HG02798 (cell line): Measurements from ENCODE around the gene PLXNB2.
A peak's percentile ranks its signal among the peaks of the same experiment; 100 is the strongest.
"Not testable (repeated sequence)": the region's sequence is repeated elsewhere in the genome, so short reads cannot be mapped to it uniquely, and the experiment has no call there.

Source experiments
- ATAC-seq: cut with Tn5 transposase; IDR thresholded peaks from one replicate; pipeline ENCODE4 v1.9.1; 2021; ENCODE audit warnings: mild to moderate bottlenecking; ENCODE audit not compliant: unreplicated experiment, poor library complexity

PLXNB2 gene

DNA sequence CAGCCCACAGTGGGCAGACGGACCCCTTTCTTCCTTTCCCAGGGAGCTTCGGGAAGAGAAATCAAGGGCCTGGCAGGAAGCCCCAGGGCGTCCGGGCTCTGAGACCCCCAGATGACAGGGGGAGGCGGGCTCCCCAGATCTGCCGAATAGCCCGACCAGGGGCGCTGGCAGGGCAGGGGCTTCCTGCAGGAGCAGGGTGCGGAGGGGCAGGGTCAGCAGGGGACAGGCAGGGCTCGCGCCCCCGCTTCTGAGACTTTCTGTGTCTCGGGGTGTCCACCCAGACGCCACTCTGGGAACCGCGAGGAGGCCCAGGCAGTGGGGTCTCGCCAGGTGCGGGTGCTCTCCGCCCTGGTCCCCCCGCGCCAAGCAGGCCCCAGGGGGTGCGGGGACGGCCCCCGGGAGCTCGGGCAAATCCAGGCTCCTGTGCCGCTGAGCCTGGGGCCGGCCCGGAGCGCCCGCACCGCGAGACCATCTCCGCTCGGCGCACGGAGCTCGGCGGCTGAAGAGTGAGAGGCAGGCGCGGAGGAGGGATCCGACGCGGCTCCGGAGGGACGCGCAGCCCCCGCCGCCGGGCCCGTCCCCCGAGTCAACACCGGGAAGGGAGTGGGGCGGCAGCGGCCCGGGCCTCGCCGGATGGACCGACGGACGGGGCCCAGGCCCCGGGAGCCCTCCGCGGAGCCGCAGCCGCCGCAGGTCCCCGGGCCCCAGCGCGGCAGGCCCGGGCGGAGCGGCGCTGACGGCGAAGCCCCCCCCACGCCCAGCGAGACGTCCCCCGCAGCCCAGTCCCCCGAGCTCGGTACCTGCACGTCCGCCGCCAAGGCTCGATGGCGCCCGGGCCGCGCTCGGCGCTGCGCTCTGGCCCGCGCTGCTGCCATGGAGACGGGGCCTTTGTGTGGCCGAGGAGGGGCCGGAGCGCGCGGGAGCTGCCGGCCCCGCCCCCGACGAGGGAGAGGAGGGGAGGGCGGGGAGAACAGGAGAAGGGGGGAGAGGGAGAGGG is at the start of gene PLXNB2:
TSS of gene PLXNB2 (minus strand) at position 894 of the 997 bp plus-strand sequence. CDS start 17,062 bp downstream, outside the sequence.
- peak; percentile 43 for ATAC-seq

GRCh38 chr22:50357222-50357621 is 49.8 kb upstream of the PLXNB2 start:
- ATAC-seq = no peak

GRCh38 chr22:50356186-50356585 is 48.7 kb upstream of the PLXNB2 start:
- ATAC-seq = no peak

DNA sequence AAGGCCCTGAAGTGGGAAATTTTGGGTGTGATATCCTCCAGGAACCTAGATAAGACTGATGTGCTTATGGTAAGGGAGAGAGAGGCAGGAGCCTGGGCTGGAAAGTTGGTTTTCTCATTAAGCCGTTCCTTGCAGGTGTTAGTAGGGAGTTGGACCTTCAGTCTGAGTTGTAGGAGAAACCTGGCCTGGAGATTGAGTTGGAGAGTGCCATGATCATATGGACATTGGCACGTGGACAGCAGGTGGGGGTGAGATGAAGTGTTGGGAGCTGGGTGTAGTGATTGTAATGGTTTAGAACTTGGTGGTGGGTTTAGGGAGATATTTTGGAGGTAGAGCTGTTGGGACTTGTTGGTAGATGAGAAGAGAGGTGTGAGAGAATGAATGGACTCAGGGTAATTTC is 40.6 kb upstream of the PLXNB2 start:
- no peak for ATAC-seq

DNA sequence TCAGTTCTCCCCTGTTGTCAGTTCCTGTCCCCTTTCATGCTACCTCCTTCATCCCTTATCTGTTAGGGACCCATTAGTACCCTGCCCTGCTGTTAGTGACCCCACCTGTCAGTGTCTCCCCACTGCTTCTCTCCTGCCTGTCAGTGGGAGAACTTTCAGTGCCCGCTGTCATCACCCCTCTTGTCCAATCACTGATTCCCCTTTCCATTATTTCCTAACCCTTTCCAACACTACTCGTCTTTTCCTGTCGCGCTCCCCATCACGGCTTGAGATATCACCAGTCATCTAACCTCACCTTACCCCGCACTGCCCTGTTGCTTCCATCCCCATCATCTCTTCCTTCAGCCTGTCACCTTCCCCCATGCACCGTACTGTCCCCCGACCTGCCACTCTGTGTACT is 39.7 kb upstream of the PLXNB2 start:
- ATAC-seq = no peak

GRCh38 chr22:50346470-50346869 is 39.0 kb upstream of the PLXNB2 start:
- ATAC-seq = no peak

DNA sequence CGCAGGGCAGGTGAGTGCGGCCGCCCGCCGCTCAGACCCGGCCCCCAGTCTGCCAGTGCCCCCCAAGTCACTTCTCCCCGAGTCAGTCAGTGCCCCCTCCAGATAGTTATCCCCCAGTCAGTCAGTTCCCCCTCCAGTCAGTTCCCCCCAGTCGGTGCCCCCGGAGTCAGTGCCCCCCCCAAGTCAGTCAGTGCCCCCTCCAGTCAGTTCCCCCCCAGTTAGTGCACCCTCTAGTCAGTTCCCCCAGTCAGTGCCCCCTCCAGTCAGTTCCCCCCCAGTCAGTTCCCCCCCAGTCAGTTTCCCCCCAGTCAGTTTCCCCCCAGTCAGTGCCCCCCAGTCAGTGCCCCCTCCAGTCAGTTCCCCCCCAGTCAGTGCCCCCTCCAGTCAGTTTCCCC is 36.1 kb upstream of the PLXNB2 start:
- no peak for ATAC-seq

DNA sequence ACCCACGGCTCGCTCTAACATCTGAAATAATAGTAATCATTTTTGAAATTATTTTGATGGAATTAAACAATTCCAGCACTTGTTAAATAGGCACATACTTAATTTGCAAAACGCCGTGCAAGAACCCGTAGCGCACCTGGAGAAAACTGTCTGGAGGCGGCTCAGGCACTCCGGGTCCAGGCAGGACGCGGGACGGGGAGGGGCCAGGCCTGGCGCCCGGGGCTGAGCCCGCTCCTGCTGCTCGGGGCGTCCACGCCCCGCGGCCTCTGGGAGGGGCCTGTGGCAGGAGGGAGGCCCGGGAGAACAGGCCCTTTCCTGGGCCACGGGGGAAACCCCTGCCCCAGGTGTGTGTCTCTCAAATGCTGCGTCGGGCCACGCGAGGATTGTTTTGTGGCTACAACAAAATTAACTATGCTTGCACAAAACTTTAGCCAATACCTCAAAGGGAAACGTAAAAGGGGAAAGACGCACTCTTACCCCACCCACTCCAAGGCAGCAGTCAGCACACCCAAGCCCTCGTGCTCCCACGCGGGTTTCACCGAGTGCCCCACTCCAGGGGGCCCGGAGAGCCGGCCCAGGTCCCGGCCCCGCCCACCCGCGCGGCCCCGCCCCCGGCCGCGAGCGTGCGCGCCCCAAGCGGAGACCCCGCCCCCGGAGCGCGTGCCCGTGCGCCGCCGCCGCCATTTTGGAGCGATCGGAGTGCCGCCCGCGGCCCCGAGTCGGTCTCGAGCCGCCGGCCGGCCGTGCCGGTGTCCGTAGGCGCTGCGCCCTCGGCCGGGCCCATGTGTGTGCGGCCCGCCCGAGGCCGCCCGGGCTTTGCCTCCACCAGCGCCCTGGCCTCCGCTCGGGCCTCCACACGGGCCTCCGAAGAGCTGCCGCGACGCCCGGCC is 35.5 kb upstream of the PLXNB2 start, which contains the start of gene PPP6R2:
TSS of gene PPP6R2 (plus strand) at position 677 of the 890 bp plus-strand sequence. CDS start 50,582 bp downstream, outside the sequence.
- peak; percentile 79 for ATAC-seq

DNA sequence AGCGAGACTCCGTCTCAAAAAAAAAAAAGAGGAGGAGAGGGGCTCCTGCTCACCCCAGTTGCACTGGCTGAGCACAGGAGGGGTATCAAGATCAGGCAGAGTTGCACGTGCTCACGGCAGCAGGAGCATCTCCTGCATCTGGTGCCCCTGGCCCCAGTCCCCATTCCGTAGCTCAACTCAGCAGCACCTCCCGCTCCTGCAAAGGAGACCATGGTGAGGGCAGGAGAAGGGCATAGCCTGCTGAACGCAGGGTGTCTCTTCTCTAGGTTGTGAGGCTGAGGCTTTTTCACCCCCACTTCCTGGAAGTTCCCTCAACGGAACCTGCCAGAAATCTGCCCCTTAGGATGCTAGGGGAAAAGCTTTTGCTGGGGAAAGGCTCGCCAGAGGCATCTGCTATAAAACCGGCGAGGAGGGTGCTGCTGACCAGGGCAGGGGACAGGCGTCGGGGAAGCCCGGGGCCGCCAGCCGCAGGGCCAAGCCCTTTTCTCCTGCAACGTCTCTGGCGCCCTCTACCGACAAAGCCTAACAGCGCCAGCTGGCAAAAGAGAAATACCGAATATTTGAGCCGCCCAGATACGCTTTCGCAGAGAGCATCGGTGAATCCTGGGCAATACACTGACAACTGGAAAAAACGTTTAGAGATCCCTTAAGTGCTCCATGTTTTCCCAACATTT is 34.7 kb upstream of the PLXNB2 start:
- peak; percentile 50 for ATAC-seq

DNA sequence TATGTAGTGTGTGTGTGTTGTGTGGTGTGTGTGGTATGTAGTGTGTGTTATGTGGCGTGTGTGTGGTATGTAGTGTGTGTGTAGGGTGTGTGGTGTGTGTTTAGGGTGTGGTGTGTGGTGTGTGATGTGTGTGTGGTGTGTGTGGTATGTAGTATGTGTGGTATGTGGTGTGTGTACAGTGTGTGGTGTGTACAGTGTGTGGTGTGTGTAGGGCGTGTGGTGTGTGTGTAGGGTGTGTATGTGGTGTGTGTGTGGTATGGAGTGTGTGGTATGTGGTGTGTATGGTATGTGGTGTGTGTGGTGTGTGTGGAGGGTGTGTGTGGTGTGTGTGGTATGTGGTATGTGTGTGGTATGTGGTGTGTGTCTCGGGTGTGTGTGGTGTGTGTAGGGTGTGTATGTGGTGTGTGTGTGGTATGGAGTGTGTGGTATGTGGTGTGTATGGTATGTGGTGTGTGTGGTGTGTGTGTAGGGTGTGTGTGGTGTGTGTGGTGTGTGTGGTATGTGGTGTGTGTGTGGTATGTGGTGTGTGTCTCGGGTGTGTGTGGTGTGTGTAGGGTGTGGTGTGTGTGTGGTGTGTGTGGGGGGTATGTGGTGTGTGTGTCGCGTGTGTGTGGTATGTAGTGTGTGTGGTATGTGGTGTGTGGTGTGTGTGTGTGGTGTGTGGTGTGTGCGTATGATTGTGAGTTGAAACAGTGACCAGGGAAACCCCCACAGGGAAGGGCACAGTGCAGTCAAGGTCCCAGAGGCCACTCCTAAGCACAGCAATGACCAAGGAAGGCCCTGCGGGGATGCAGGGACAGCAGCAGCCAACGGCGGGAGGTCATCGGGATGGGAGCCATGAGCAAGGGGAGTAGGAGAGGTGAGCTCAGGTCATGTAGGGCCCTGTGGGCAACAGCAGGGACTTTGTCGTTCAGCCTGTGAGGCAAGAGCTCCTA is 32.8 kb upstream of the PLXNB2 start:
- ATAC-seq = no peak

DNA sequence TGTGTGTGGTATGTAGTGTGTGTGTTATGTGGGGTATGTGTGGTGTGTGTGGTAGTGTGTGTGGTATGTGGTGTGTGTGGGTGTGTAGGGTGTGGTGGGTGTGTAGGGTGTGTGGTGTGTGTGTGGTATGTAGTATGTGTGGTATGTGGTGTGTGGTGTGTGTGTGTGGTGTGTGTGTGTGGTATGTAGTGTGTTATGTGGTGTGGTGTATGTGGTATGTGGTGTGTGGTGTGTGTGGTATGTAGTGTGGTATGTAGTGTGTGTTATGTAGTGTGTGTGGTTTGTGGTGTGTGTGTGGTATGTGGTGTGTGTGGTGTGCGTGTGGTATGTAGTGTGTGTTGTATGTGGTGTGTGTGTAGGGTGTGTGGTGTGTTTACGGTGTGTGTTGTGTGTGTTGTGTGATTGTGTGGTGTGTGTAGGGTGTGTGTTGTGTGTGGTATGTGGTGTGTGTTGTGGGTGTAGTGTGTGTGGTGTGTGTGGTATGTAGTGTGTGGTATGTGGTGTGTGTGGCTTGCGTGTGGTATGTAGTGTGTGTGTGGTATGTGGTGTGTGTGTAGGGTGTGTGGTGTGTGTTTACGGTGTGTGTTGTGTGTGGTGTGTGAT is 31.5 kb upstream of the PLXNB2 start:
- ATAC-seq = no peak

DNA sequence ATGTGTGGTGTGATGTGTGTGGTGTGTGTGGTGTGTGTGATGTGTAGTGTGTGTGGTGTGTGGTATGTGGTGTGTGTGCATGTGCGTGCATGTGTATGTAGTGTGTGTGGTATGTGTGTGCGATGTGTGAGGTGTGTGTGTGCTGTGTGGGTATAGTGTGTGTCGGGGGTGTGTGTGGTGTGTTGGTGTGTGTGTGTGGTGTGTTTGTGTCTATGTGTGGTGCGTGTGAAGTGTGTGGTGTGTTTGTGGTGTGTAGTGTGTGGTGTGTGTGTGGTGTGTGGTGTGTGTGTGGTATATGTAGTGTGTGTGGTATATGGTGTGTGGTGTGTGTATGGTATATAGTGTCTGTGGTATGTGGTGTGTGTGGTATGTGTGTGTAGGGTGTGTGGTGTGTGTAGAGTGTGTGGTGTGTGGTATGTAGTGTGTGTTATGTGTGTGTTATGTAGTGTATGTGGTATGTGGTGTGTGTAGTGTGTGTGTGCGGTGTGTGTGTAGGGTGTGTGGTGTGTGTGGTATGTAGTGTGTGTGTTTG is 30.7 kb upstream of the PLXNB2 start:
- no peak for ATAC-seq

GRCh38 chr22:50337262-50338041 is 30.0 kb upstream of the PLXNB2 start:
- no peak for ATAC-seq

DNA sequence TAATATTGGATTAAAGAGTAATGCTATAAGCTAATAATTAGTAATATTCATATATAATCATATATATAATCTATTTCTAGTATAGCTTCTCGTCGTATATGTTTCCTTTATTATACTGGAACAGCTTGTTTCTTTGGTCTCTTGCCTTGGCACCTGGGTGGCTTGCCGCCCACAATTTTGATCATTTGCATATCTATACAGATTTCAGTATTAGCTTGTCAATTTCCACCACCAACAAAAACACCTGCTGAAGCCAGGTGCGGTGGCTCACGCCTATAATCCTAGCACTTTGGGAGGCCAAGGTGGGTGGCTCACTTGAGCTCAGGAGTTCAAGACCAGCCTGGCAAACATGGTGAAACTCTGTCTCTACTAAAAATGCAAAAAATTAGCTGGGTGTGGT is 27.0 kb upstream of the PLXNB2 start:
- not testable (repeated sequence) for ATAC-seq

GRCh38 chr22:50329236-50329635 is 21.8 kb upstream of the PLXNB2 start:
- ATAC-seq = no peak

DNA sequence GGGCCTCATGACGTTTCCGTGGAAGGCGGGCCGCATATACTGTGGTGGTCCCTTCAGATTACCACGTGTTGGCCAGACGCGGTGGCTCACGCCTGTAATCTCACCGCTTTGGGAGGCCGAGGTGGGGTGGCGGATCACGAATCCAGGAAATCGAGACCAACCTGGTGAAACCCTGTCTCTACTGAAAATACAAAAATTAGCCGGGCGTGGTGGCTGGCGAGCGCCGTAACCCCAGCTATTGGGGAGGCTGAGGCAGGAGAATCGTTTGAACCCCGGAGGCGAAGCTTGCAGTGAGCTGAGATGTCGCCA is 20.2 kb upstream of the PLXNB2 start:
- no peak for ATAC-seq

DNA sequence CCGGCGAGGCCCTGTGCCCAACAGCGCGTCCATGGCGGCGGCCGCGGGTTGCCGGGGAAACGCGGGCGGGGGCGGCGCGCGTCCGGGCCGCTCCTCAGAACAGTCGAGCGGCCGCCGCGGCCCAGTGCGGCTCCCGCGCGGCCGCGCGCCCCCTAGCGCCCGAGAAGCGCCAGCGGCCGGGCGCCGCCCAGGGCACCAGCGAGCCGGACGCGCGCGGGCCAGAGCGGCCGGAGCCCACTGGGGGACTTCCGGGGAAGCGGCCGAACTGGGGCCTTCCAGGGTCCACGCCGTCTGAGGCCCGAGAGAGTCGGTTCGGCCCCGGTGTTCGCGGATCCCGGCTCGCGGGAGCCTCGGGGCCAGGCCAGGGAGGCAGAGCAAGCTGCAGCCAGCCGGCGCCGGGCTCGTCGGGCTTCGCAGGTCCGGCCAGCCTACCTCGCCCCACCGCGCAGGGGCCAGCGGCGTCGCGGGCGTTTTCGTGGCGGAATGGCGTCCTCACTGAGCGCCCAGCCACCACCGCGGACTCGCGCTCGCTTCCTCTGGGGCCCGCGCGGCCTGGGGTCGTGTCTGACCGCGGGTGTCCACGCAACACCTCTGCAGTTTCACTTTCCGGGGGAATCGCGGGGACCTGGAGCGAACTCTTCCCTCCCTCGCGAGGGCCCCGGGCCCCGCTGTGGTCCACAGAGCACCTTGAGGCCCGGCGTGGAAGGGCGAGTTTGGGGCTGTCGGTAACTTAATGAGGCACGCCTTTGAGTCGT is 19.7 kb upstream of the PLXNB2 start, which contains the start of gene DENND6B:
TSS of gene DENND6B (minus strand) at position 57 of the 755 bp plus-strand sequence. CDS start at position 33, 24 bp downstream.
- peak; percentile 90 for ATAC-seq
